Right lobe of liver (tissue), 6 donors: ENCODE data around the gene CCDC112. TPM values are rescaled to one million over a fixed set of nuclear protein-coding genes. Genes with fewer than 3 reads are reported as not detected.
A peak's percentile ranks its signal among the peaks of the same experiment; 100 is the strongest.

Experiments
- ATAC-seq, 4 donors: fragments of 200-7000 bp; cut with Tn5 transposase; one replicate each; pipeline ENCODE4 v1.9.1; 2020; ENCODE audit warnings: mild to moderate bottlenecking in 4 of 4, moderate library complexity in 4 of 4
- DNase-seq, 3 donors: peaks; one replicate each; pipeline ENCODE4 v3.0.0-alpha.2; 2020
- H3K27ac ChIP-seq, 3 donors: fragments of 200-600 bp; one replicate each; pipeline ENCODE4 v1.8.0; 2022
- H3K27me3 ChIP-seq, 2 donors: fragments of 200-600 bp; one replicate each; pipeline ENCODE4 v1.8.0; 2022
- H3K36me3 ChIP-seq, 4 donors: fragments of 200-600 bp; sonication (generic) in 1 of 4; one replicate each; pipeline versions ENCODE4 v1.5.1 to v1.8.0; 2017 to 2022; ENCODE audit warnings: control low read depth in 1 of 4
- H3K4me1 ChIP-seq, 4 donors: fragments of 200-600 bp; sonication (generic) in 1 of 4; one replicate each; pipeline versions ENCODE4 v1.5.1 to v1.8.0; 2017 to 2022; ENCODE audit warnings: control low read depth in 1 of 4
- H3K4me3 ChIP-seq, 3 donors: fragments of 200-600 bp; one replicate each; pipeline ENCODE4 v1.8.0; 2022
- H3K9me3 ChIP-seq, 4 donors: fragments of 200-600 bp; sonication (generic) in 1 of 4; one replicate each; pipeline versions ENCODE4 v1.5.1 to v1.8.0; 2017 to 2022; ENCODE audit warnings: control low read depth in 1 of 4
- POLR2A ChIP-seq: fragments of 450-650 bp; IDR thresholded peaks from one replicate; pipeline ENCODE4 v1.6.1; 2017; ENCODE audit warnings: antibody characterized with exemption, mild to moderate bottlenecking
- WGBS: methylation state at CpG from one replicate; pipeline ENCODE4 v1.1.6; 2018; ENCODE audit warnings: low coverage, low lambda C conversion rate; ENCODE audit not compliant: insufficient coverage; ENCODE audit errors: missing lambda C conversion rate; 5-methylcytosine and 5-hydroxymethylcytosine counted together
- intact Hi-C, 2 donors: fragments of 100-400 bp; cut with DNase I; formaldehyde crosslinking; loops; one replicate each; pipeline versions ENCODE4 v1.11.2 to v1.14.1; 2022
- total RNA-seq, 6 experiments: library from RNA; depleted of rRNA in 2 of 6; stranded (reverse); fragments of >200 nt in 2 of 6; fragmentation: NEBNext Ultra II Directional in 3 of 6; extraction: Animal tissue kit (Norgen Biotek cat#: 25700) in 3 of 6; gene quantifications; one replicate each; pipeline versions ENCODE4 v1.1.0 to v1.2.4, GENCODE V29; 2016 to 2023
- TF ChIP-seq, protein P1 (sequence below), 4 donors: fragments of 200-600 bp in 3 of 4; fragments of 450-650 bp in 1 of 4; IDR thresholded peaks; one replicate each; pipeline versions ENCODE4 v1.5.1 to v1.8.0; 2016 to 2022; ENCODE audit warnings: antibody characterized with exemption in 4 of 4, mild to moderate bottlenecking in 2 of 4
- donor health status: DM: no; HTN: yes; CAD: no.
- donor health status: DM: no; HTN: no; CAD: no.
- donor health status: DM: no; HTN: no; CAD: no.
- donor health status: DM: no; HTN: yes; CAD: no.
- donor health status: DM: no; HTN: yes; CAD: no.

CCDC112 gene
- total RNA-seq, 6 experiments from 2014 or later = 0.49 to 1.8 (median 0.93) TPM

GRCh38 chr5:115282131-115282530, 14.3 kb downstream of the CCDC112 start:
- Histone ChIP-seq H3K4me1 (no peaks in the 10 kb centered on the region), H3K27ac (no peak overlapping the region), H3K4me3 (no peak overlapping the region), H3K27me3 (no peaks in the 10 kb centered on the region), H3K9me3 (no peaks in the 10 kb centered on the region), H3K36me3 (no peaks in the 10 kb centered on the region)
- WGBS = 89% methylated on average over 1 of the region's 1 CpG
- TF ChIP-seq POLR2A = no peak
- TF ChIP-seq, protein P1, sequence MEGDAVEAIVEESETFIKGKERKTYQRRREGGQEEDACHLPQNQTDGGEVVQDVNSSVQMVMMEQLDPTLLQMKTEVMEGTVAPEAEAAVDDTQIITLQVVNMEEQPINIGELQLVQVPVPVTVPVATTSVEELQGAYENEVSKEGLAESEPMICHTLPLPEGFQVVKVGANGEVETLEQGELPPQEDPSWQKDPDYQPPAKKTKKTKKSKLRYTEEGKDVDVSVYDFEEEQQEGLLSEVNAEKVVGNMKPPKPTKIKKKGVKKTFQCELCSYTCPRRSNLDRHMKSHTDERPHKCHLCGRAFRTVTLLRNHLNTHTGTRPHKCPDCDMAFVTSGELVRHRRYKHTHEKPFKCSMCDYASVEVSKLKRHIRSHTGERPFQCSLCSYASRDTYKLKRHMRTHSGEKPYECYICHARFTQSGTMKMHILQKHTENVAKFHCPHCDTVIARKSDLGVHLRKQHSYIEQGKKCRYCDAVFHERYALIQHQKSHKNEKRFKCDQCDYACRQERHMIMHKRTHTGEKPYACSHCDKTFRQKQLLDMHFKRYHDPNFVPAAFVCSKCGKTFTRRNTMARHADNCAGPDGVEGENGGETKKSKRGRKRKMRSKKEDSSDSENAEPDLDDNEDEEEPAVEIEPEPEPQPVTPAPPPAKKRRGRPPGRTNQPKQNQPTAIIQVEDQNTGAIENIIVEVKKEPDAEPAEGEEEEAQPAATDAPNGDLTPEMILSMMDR (IDR thresholded peaks at IDR 0.05) = no peak
- DNase-seq (no peak), ATAC-seq (no peak)
- intact Hi-C loops = no loop called here

GRCh38 chr5:115274584-115274983, 21.9 kb downstream of the CCDC112 start:
- H3K9me3 ChIP-seq = no peaks in the 10 kb centered on the region
- peak in 2 of 4 donors; percentile 18 to 28 for ATAC-seq
- no peaks in the 10 kb centered on the region for H3K4me1 ChIP-seq
- intact Hi-C loops = no loop called here
- TF ChIP-seq POLR2A = no peak
- TF ChIP-seq, protein P1 (IDR thresholded peaks at IDR 0.05) = no peak
- no peaks in the 10 kb centered on the region for H3K36me3 ChIP-seq
- no peak overlapping the region for H3K27ac ChIP-seq
- no peak overlapping the region for H3K4me3 ChIP-seq
- H3K27me3 ChIP-seq = no peaks in the 10 kb centered on the region
- no peak for DNase-seq
- 60% methylated on average over 3 of the region's 3 CpGs for WGBS

DNA sequence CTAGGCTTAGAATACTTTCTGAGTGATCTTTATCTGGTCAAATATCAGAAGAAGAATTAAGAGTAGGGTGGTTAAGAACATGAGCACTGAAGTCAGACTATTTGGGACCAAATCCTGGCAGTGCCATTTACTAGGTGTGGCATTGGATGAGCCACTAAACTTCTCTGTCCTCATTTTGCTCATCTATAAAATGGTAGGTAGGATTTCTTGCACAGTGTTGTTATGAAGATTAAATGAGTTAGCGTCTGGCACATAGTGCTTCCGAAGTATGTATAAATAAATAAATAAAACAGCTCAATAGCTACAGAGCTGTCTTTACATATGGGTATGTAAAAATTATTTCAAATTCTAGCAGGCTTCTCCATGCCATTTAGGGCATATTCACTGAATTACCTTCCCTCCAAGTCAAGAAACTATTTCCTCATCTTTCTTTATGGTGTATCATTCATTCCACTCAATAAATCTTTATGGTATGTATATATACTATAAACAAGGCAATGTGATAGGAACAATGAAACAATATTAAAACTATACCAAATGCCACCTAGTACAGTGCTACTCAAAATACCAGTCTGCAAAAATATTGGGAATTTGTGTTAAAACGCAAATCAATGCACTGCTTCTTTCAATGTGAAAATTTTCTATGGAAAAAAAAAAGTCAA, 24.0 kb downstream of the CCDC112 start:
- ATAC-seq (no peak), DNase-seq (no peak)
- H3K27me3 ChIP-seq = no peaks in the 10 kb centered on the region
- WGBS = 97% methylated on average over 3 of the region's 3 CpGs
- H3K27ac ChIP-seq = no peak overlapping the region
- no peak for TF ChIP-seq POLR2A
- TF ChIP-seq, protein P1 (IDR thresholded peaks at IDR 0.05) = no peak
- no peak overlapping the region for H3K4me3 ChIP-seq
- no peaks in the 10 kb centered on the region for H3K36me3 ChIP-seq
- no peaks in the 10 kb centered on the region for H3K9me3 ChIP-seq
- intact Hi-C loops = no loop called here
- no peaks in the 10 kb centered on the region for H3K4me1 ChIP-seq

DNA sequence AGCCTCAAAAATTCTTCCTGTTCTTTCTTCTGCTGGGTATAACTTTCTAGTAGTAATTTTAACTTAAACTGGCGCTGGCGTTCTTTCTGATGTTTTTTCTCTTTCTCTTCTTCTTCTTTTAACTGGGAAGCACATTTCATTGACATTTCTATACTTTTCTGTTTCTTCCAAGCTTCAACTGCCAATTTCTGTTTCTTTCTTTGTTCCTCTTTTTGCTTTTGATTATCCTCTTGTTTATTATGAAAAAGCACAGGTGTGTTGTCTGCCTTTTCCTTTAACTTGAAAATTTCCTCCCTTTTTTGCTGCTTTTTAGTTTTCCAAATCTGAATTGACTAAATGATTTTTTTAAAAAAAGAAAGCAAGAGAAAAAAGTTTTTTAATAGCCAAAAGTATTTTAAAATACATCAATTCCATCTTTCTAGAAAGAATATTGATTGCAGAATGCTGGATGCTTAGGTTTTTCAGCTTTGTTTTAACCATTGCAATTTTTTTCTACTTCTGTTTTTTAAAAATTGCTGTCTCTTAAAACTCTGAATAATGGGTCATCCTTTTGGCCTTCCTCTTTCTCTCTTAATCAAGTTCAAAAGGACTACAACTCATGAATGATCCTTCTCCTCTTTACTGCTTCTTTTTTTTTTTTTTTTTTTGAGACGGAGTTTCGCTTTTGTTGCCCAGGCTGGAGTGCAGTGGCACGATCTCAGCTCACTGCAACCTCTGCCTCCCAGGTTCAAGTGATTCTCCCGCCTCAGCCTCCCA, 25.0 kb downstream of the CCDC112 start:
- intact Hi-C loops = no loop called here
- no peaks in the 10 kb centered on the region for H3K27me3 ChIP-seq
- ATAC-seq (peak in 1 of 4 donors; percentile 39), DNase-seq (no peak)
- H3K9me3 ChIP-seq = no peaks in the 10 kb centered on the region
- no peaks in the 10 kb centered on the region for H3K4me1 ChIP-seq
- no peak overlapping the region for H3K4me3 ChIP-seq
- H3K27ac ChIP-seq = no peak overlapping the region
- TF ChIP-seq, protein P1 (IDR thresholded peaks at IDR 0.05) = no peak
- TF ChIP-seq POLR2A = no peak
- WGBS = 77% methylated on average over 5 of the region's 6 CpGs
- no peaks in the 10 kb centered on the region for H3K36me3 ChIP-seq
